HS-5 (cell line): Measurements from ENCODE around the gene KMT2E.
"Not testable (repeated sequence)": the region's sequence is repeated elsewhere in the genome, so short reads cannot be mapped to it uniquely, and the experiment has no call there.

Source experiments
- DNase-seq: peaks from one replicate; pipeline ENCODE4 v3.0.0-alpha.2; 2012; ENCODE audit warnings: low read depth

KMT2E gene

DNA sequence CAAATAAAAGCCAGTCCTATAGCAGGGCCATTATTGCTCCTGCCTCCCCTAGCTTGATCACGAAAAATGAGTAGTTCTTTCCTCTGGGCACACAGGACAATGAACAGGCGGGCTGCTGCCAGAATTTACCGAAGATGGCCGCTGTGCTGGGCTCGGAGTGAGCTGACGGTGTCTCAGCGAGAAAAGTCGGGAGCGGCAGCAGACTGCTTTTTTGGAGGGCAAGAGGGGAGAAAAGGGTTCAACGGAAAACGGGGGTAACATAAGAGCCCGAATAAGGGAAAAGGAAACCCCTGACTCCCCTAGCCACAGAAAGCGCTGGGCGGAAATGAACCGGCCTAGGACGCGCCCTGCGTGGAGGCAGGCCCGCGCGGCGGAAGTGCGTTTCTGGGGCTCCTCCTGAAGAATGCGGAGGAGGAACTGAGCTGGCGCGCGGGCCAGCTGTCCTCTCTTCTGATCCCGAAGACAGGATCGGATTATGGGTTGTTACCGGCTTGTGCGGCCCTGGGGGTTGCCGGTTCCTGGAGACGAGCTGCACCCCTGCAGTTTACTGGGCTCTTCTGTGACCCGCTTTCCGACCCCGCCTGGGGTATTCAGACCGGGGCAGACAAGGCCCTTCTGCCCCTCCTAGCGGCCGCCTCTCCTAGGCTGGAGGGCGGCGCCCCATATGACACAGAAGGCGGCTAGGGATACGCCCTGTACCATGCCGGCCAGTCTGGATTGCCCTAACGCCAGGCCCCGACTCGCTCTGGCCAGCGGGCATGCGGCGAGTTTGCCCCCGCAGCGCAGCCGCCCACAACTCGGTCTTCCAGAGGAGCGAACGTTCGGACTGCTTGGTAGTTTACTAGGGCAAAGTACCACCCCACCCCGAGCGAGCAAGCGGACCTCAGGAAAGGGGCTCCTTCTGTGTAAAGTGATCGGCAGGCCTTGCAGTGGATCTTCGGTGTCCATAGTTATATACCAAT, 30.1 kb upstream of the KMT2E start:
- DNase-seq, result peak; percentile 63

DNA sequence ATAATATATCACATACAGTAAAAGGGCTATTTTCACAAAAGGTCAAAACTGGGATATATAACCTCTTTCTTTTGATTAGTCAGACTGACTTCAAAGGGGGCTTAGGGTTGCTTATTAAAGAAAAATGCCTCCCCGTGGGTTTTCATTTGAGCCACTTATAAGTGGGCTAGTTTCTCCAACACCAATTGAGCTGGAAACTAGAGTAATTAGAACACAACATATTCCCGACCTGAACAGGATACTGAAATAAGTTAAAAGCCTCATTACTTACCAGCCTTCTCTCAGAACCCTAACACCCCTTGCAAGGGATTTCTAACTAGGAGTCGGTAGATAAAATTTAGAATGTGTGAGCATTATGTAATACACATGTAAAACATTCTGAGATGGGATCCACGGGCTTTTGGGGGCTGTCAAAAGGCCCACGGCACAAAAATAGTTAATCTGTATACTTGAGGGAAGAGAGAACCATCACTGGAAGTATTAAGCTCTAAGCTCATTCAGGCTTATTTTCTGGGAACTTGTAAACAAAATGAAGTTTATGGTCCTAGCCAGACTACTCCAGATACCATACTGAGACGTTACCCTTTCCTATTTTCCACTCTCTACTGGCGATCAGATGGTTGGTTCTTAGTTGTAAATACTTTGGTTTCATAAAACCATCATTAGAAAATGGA, 29.3 kb upstream of the KMT2E start:
- DNase-seq, result no peak

GRCh38 chr7:104985259-104985617, 28.8 kb upstream of the KMT2E start:
- DNase-seq, result no peak

GRCh38 chr7:104986628-104987259, 27.3 kb upstream of the KMT2E start:
- no peak for DNase-seq

GRCh38 chr7:104987403-104987802, 26.6 kb upstream of the KMT2E start:
- not testable (repeated sequence) for DNase-seq

- no peak for DNase-seq
These were observed 23.0 kb upstream of the KMT2E start for GRCh38 chr7:104990983-104991382.

DNA sequence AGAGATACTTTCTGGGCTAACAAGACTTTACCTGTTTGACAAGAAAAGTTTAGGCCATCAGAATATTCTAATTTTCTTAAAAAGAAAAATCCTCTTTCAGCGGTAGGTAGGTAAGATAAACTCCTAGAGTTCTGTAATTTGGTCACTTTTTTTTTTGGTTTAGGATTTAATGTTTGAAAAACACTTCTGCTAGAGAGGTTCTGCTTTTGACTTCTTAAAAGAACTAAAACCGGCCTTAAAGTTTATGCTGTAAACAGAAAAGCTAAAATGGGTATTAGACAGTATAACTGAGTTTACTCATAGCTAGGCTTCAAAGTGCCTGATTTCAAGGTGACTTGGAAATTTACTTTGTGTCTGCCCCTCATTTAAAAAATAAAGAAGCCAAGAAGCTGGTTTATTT, 21.7 kb upstream of the KMT2E start:
- no peak for DNase-seq

DNA sequence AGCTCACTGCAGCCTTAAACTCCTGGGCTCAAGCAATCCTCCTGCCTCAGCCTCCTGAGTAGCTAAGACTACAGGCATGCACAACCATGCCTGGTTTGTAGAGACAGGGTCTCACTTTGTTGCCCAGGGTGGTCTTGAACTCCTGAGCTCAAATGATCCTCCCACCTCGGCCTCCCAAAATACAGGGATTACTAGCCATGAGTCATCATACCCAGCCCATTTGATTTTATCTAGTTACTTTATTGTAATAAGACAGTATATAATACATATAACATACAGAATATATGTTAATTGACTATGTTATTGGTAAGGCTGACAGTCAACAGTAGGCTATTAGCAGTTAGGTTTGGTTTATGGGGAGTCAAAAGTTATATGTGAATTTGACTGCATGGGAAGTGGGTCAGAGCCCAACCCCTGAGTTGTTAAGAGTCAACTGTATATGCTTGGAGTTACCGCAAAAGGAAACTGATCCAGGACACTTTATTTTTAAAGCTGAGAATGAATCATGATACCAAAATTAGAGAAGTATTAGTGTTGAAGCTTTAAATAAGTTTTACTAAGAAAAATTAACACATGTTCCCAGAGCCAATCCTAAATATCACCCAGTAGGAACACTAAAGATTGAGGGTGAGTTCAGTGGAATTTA, 20.7 kb upstream of the KMT2E start:
- DNase-seq, result no peak

GRCh38 chr7:104998040-104998752, 15.8 kb upstream of the KMT2E start:
- no peak for DNase-seq

DNA sequence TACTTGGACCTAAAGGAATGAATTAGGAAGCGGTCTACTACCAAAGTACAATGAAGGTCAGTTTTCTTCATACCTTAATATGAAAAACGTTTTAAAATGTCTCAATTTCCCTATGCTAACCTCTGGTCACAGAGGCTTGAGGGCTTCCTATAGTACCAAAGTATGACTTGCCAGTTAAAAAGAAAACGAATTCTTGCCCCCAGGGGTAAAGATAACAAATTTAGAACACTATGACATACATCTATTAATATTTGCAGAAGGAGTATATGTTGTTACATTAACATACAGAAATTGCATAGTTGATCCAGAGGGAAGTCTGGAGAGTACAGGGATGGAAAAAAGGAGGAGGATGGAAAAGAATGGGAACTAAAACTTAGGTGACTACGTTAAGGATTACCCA, 13.8 kb upstream of the KMT2E start:
- DNase-seq, result no peak

DNA sequence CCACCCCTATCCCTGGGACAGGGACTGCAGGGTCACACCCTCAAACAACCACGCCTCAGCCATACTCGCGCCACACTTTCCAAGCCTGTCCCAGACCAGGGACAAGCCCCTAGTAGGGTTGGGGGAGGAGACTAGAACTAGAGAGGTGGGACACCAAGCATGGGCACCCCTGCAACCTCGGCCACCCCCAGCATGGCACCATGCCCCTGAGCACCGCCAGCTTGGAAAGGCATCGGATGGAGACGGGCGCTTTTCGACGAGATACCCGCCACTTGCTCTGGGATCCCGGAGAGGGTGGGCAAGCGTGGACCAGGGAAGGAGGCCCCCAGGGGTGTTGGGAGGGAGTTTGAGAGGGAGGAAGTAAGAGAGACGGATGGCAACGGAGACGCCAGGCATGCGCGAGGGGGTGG, 13.1 kb upstream of the KMT2E start:
- DNase-seq, result no peak

DNA sequence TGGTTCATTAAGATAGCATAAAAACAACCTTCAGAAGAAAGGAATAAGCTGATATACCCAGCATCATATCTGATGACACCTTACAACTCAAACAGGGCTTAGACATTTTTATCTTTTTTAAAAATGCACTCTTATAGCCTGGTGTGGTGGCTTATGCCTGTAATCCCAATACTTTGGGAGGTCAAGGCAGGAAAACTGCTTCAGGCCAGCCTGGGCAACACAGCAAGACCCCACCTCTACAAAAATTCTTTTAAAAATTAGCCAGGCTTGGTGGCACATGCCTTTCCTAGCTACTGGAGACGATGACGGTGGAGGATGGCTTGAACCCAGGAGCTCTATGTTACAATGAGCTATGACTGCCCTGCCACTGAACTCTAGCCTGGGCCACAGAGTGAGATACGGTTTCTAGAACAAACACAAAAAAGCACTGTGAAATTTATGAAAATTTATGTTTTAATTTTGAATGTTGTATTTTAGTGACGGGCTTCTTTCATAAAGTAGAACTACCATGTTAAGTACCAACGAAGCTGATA, 12.3 kb upstream of the KMT2E start:
- DNase-seq, result no peak

DNA sequence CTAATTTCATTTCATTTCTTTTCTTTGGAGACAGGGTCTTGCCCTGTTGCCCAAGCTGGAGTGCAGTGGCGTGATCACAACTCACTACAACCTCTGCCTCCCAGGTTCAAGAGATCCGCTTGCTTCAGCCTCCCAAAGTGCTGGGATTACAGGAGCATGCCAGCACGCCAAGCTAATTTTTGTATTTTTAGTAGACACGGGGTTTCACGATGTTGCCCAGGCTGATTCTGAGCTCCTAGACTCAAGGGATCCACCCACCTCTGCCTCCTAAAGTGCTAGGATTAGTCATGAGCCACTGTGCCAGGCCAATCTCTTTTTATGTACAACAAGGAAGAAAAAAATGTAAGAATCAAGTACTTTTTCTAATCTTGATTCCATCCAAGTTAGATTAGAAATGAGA, 10.7 kb upstream of the KMT2E start:
- DNase-seq, result no peak

DNA sequence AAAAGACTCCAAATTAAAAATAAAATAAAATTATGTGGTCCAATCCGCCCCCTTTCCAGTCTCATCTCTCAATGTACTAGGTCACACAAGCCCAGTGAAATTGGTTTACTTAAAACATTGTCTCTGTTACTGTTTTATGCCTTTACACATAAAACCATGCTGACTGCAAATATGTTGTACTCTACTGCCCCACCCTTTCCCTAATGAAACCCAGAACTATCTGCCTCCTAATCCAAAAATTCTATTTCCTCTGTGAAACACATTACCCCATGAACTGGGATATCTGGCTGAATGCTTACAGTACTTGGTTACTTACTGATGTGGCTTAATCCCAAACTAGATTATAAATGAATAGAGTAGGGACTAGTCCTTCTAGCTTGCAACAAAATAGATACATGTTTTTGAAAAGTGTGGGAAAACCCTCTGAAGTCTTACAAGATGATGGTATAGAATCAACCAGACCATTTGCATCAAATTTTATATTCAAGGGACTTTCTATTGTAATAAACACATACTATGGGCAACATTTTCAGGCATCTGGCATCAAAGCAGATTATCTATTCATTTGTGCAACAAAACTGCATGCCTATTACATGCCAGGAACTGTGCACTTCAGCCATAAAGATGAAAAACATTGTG, 10.0 kb upstream of the KMT2E start:
- no peak for DNase-seq

DNA sequence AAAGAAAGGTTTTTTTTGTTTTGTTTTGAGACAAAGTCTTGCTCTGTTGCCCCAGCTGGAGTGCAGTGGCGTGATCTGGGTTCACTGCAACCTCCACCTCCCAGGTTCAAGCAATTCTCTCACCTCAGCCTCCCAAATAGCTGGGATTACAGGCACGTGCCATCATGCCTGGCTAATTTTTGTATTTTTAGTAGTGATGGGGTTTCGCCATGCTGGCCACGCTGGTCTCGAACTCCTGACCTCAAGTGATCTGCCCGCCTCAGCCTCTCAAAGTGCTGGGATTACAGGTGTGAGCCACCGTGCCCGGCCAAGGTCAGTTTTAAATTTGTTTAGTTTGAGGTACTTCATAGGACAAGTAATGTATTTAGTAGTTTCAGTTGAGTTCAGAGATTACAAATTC, 9.0 kb upstream of the KMT2E start:
- DNase-seq, result not testable (repeated sequence)

- DNase-seq, result not testable (repeated sequence)
These were observed 8.5 kb upstream of the KMT2E start for GRCh38 chr7:105005486-105005885.

DNA sequence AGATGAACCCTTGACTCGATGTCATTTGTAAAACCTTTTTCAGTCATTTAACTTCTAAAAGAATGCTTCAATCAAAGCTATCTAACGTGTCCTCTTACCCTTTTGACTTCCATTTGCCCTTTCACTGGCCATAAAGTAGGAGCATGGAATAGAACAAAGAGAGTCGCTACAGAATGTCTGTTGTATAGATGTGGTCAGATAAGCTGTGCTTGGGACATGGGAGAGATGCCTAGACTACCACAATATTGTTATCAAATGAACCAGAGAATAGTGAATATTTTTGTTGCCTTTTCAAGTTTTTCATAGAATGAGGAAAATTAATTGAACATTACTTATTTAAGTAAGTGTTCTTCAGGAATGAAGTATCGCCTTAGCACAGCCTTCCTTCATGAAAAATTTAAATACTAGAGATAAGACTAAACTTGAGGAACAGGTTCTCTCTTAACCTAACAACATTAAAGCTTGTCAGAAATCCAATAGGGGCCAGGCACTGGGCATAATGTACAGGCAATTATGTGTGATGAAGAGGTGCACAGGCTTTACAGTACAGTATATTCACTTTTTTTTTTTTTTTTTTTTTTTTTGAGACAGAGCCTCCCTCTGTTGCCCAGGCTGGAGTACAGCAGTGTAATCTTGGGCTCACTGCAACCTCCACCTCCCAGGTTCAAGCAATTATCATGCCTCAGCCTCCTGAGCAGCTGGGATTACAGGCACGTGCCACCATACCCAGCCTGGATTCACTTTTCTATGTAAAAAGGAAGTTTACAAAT, 7.5 kb upstream of the KMT2E start:
- DNase-seq, result no peak

DNA sequence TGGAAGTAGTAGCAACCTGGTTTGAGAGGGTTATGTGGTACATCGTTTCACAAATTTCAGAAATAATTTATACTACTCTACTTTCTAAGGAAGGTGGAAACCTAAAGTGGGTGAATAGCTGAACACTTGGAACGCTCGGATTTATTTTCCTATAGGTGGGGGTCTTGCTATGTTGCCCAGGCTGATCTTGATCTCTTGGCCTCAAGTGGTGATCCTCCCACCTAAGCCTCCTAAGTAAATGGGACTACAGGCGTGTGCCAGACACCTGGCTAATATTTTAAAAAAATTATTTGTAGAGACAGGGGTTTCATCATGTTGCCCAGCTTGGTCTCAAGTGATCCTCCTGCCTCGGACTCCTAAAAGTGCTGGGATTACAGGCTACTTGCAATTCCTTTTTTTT, 6.7 kb upstream of the KMT2E start:
- DNase-seq, result no peak

- DNase-seq, result no peak
These were observed 4.1 kb upstream of the KMT2E start for GRCh38 chr7:105009667-105010503.
